ENCODE data around the gene ADGRL1. TPM values are rescaled to one million over a fixed set of nuclear protein-coding genes. Genes with fewer than 3 reads are reported as not detected.

Gene ADGRL1
- total RNA-seq, 1 experiment from 2014 or later = 88.6 TPM

DNA sequence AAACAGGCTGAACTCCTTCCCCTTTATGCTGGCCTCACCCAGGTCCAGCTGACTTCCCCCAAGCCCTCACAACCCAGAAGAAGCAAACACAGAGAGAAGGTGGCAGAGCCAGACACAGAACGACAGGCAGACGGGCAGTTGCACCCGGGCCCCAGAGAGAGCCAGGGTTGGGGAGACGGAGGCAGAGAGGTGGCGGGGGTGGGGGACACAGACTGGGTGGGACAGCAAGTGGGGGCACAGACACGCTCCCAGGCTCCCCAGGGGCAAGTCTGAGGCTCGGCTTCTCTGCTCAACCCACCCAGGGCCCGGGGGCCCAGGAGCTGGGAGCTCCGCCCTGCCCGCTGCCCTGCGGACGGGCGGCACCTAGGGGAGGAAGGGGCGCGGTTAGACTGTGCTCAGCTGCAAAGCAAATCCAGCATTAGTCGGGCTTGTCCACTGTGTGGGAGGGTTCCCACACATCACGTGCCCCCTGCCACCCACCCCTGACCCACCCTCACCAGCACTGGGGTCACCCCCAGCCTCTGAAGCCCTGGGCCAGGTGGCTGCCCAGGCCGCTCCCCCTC lies 38.3 kb downstream of the ADGRL1 start:
- Histone ChIP-seq H2AFZ (ENCODE audit: low read depth, low read length, poor library complexity, severe bottlenecking) (no peak overlapping the region), H3K4me1 (ENCODE audit: control insufficient read depth in 1 of 2, insufficient read depth in 2 of 2, low read length in 2 of 2) (no peaks in the 10 kb centered on the region), H3K4me3 (replicated peaks in 1 of 2; ENCODE audit: low read depth in 1 of 2, low read length in 2 of 2) (no peak overlapping the region), H4K20me1 (ENCODE audit: insufficient read depth) (no peaks in the 10 kb centered on the region), H3K9me3 (ENCODE audit: control insufficient read depth in 1 of 2, insufficient read depth in 1 of 2, low read depth in 1 of 2, low read length in 2 of 2) (no peaks in the 10 kb centered on the region), H3K4me2 (ENCODE audit: low read length) (no peak overlapping the region), H3K9me2 (ENCODE audit: insufficient read depth) (no peaks in the 10 kb centered on the region), H3K9ac (ENCODE audit: low read length) (no peak overlapping the region), H3K27me3 (ENCODE audit: insufficient read depth, low read length) (no peaks in the 10 kb centered on the region), H3K36me3 (ENCODE audit: control insufficient read depth in 1 of 2, insufficient read depth in 2 of 2, low read length in 2 of 2) (peaks cover 15 to 22% of the 10 kb centered on the region in 2 experiments; a peak in 3 of 4 replicates), H3K27ac (ENCODE audit: low read depth, low read length) (no peak overlapping the region), H3K79me2 (ENCODE audit: insufficient read depth, low read length) (no peaks in the 10 kb centered on the region)
- intact Hi-C loops (cut with micrococcal nuclease) = no loop called here
- ChIA-PET RAD21 (ENCODE audit: low non-redundant PET in 1 of 2, low total read pairs in 2 of 2, uncharacterized antibody in 2 of 2, unreplicated experiment in 2 of 2) (interaction anchor here in 1 of 2 experiments (0.6 kb wide), 1 partner anchor 300 kb away, joined by 4 read pairs; no protein-coding TSS in a partner anchor), POLR2A (no interaction called here), CTCF (no interaction called here)
- DNase-seq (ENCODE audit: low read depth, low spot score) (no peak), ATAC-seq (no peak)
- TF ChIP-seq ZNF274 (IDR thresholded peaks at IDR 0.05; ENCODE audit: low read depth, low read length) (no peak), CEBPB (IDR thresholded peaks at IDR 0.05; ENCODE audit: low read depth) (no peak), TCF7L2 (IDR thresholded peaks at IDR 0.05; ENCODE audit: borderline replicate concordance, extremely low read depth, insufficient read depth, insufficient read length) (no peak), EGR1 (IDR thresholded peaks at IDR 0.05; ENCODE audit: low read depth) (no peak), EZH2phosphoT487 (IDR thresholded peaks at IDR 0.05; ENCODE audit: borderline replicate concordance) (no peak), SP1 (IDR thresholded peaks at IDR 0.05; ENCODE audit: low read depth) (no peak), JUND (IDR thresholded peaks at IDR 0.05) (no peak), POLR2AphosphoS5 (IDR thresholded peaks at IDR 0.05; ENCODE audit: low read depth, low read length) (no peak), ZFX (IDR thresholded peaks at IDR 0.05) (no peak), YY1 (IDR thresholded peaks at IDR 0.05; ENCODE audit: extremely low read depth, insufficient replicate concordance, low read depth, low read length) (no peak), SIN3A (IDR thresholded peaks at IDR 0.05; ENCODE audit: low read depth) (no peak), FOSL1 (IDR thresholded peaks at IDR 0.05; ENCODE audit: low read depth) (no peak), EZH2 (IDR thresholded peaks at IDR 0.05) (no peak), POLR2A (IDR thresholded peaks at IDR 0.05; ENCODE audit: borderline replicate concordance, extremely low read depth, insufficient read depth, insufficient read length) (no peak), RAD21 (IDR thresholded peaks at IDR 0.05; ENCODE audit: low read depth) (no peak)
- TF ChIP-seq, protein P1, sequence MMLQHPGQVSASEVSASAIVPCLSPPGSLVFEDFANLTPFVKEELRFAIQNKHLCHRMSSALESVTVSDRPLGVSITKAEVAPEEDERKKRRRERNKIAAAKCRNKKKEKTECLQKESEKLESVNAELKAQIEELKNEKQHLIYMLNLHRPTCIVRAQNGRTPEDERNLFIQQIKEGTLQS (IDR thresholded peaks at IDR 0.05) = no peak
- TF ChIP-seq, protein P2, sequence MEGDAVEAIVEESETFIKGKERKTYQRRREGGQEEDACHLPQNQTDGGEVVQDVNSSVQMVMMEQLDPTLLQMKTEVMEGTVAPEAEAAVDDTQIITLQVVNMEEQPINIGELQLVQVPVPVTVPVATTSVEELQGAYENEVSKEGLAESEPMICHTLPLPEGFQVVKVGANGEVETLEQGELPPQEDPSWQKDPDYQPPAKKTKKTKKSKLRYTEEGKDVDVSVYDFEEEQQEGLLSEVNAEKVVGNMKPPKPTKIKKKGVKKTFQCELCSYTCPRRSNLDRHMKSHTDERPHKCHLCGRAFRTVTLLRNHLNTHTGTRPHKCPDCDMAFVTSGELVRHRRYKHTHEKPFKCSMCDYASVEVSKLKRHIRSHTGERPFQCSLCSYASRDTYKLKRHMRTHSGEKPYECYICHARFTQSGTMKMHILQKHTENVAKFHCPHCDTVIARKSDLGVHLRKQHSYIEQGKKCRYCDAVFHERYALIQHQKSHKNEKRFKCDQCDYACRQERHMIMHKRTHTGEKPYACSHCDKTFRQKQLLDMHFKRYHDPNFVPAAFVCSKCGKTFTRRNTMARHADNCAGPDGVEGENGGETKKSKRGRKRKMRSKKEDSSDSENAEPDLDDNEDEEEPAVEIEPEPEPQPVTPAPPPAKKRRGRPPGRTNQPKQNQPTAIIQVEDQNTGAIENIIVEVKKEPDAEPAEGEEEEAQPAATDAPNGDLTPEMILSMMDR (IDR thresholded peaks at IDR 0.05 in 2 of 3, conservative IDR thresholded peaks at IDR 0.05 in 1 of 3; ENCODE audit: borderline replicate concordance in 1 of 3, insufficient read depth in 1 of 3, low read depth in 2 of 3, low read length in 2 of 3) = no peak
- TF ChIP-seq, protein P3, sequence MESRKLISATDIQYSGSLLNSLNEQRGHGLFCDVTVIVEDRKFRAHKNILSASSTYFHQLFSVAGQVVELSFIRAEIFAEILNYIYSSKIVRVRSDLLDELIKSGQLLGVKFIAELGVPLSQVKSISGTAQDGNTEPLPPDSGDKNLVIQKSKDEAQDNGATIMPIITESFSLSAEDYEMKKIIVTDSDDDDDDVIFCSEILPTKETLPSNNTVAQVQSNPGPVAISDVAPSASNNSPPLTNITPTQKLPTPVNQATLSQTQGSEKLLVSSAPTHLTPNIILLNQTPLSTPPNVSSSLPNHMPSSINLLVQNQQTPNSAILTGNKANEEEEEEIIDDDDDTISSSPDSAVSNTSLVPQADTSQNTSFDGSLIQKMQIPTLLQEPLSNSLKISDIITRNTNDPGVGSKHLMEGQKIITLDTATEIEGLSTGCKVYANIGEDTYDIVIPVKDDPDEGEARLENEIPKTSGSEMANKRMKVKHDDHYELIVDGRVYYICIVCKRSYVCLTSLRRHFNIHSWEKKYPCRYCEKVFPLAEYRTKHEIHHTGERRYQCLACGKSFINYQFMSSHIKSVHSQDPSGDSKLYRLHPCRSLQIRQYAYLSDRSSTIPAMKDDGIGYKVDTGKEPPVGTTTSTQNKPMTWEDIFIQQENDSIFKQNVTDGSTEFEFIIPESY (IDR thresholded peaks at IDR 0.05; ENCODE audit: extremely low read depth, insufficient replicate concordance, low read length) = no peak
- TF ChIP-seq, protein P4, sequence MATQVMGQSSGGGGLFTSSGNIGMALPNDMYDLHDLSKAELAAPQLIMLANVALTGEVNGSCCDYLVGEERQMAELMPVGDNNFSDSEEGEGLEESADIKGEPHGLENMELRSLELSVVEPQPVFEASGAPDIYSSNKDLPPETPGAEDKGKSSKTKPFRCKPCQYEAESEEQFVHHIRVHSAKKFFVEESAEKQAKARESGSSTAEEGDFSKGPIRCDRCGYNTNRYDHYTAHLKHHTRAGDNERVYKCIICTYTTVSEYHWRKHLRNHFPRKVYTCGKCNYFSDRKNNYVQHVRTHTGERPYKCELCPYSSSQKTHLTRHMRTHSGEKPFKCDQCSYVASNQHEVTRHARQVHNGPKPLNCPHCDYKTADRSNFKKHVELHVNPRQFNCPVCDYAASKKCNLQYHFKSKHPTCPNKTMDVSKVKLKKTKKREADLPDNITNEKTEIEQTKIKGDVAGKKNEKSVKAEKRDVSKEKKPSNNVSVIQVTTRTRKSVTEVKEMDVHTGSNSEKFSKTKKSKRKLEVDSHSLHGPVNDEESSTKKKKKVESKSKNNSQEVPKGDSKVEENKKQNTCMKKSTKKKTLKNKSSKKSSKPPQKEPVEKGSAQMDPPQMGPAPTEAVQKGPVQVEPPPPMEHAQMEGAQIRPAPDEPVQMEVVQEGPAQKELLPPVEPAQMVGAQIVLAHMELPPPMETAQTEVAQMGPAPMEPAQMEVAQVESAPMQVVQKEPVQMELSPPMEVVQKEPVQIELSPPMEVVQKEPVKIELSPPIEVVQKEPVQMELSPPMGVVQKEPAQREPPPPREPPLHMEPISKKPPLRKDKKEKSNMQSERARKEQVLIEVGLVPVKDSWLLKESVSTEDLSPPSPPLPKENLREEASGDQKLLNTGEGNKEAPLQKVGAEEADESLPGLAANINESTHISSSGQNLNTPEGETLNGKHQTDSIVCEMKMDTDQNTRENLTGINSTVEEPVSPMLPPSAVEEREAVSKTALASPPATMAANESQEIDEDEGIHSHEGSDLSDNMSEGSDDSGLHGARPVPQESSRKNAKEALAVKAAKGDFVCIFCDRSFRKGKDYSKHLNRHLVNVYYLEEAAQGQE (IDR thresholded peaks at IDR 0.05; ENCODE audit: low read depth) = no peak
- TF ChIP-seq, protein P5, sequence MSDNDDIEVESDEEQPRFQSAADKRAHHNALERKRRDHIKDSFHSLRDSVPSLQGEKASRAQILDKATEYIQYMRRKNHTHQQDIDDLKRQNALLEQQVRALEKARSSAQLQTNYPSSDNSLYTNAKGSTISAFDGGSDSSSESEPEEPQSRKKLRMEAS (IDR thresholded peaks at IDR 0.05) = no peak
- BruUV-seq (replicated peaks) = no TSS peak
